Measurements from ENCODE around the gene PDE6C. TPM values are rescaled to one million over a fixed set of nuclear protein-coding genes. Genes with fewer than 3 reads are reported as not detected.

Gene PDE6C
- total and polyA plus RNA-seq, 12 donors = not detected

GRCh38 chr10:93702210-93703001 lies 90.1 kb downstream of the PDE6C start, which contains the start of gene FRA10AC1:
FRA10AC1 (minus strand) TSS chr10:93702592; CDS start chr10:93700106, 2,486 bp downstream.
- DNase-seq = peak; percentile 92 to 93
- H3K4me3 ChIP-seq = peak within 1 kb of the TSS; percentile 49 to 93 (median 70)
- WGBS, 2 donors = 0% methylated on average over 52 of the region's 52 CpGs
- TF ChIP-seq CTCF (IDR thresholded peaks at IDR 0.05) = peak in 7 of 9 donors; percentile 11 to 66 (median 51)
- peak; percentile 98 to 100 (median 98) for ATAC-seq
- intact Hi-C loops (cut with DNase I) = loop anchor here in 5 of 10 donors (5.0 to 10.0 kb wide), 2 partner anchors 112 to 115 kb away; no protein-coding TSS in a partner anchor
- H3K9me3 ChIP-seq = no peaks in the 10 kb centered on the region
- H3K4me1 ChIP-seq = peaks cover 0 to 27% (median 15%) of the 10 kb centered on the region in 9 donors
- H3K36me3 ChIP-seq = peaks cover 0 to 27% (median 19%) of the 10 kb centered on the region in 9 donors
- H3K27ac ChIP-seq = peak within 1 kb of the TSS; percentile 42 to 95 (median 85)
- no peaks in the 10 kb centered on the region for H3K27me3 ChIP-seq

- Histone ChIP-seq H3K27me3 (peaks cover 0 to 5% (median 0%) of the 10 kb centered on the region in 7 donors), H3K9me3 (no peaks in the 10 kb centered on the region), H3K4me1 (peaks cover 0 to 27% (median 15%) of the 10 kb centered on the region in 9 donors), H3K27ac (peak overlapping the region; percentile 42 to 95 (median 85)), H3K36me3 (peaks cover 0 to 21% (median 14%) of the 10 kb centered on the region in 9 donors), H3K4me3 (peak overlapping the region; percentile 49 to 93 (median 70))
- intact Hi-C loops (cut with DNase I) = loop anchor here in 5 of 10 donors (5.0 to 10.0 kb wide), 2 partner anchors 112 to 114 kb away; no protein-coding TSS in a partner anchor
- WGBS, 2 donors = 3 to 5% methylated on average over 12 of the region's 12 CpGs
- peak in 4 of 8 donors; percentile 10 to 55 (median 30) for ATAC-seq
- TF ChIP-seq CTCF (IDR thresholded peaks at IDR 0.05) = no peak
- DNase-seq = peak in 1 of 2 donors; percentile 4
These were observed 90.7 kb downstream of the PDE6C start for GRCh38 chr10:93703066-93703465.

GRCh38 chr10:93703841-93704240 lies 91.5 kb downstream of the PDE6C start:
- H3K27ac ChIP-seq = no peak overlapping the region
- WGBS, 2 donors = 81 to 82% methylated on average over 1 of the region's 1 CpG
- H3K27me3 ChIP-seq = peaks cover 0 to 8% (median 0%) of the 10 kb centered on the region in 7 donors
- peaks cover 0 to 27% (median 15%) of the 10 kb centered on the region in 9 donors for H3K4me1 ChIP-seq
- no peak for TF ChIP-seq CTCF (IDR thresholded peaks at IDR 0.05)
- peak overlapping the region in 2 of 10 donors; percentile 78 to 93 for H3K4me3 ChIP-seq
- peaks cover 0 to 13% (median 8%) of the 10 kb centered on the region in 9 donors for H3K36me3 ChIP-seq
- DNase-seq = no peak
- H3K9me3 ChIP-seq = no peaks in the 10 kb centered on the region
- ATAC-seq = no peak
- intact Hi-C loops (cut with DNase I) = loop anchor here in 5 of 10 donors (5.0 to 10.0 kb wide), 2 partner anchors 111 to 113 kb away; no protein-coding TSS in a partner anchor

- TF ChIP-seq CTCF (IDR thresholded peaks at IDR 0.05) = no peak
- 91 to 94% methylated on average over 5 of the region's 5 CpGs for WGBS, 2 donors
- ATAC-seq = no peak
- Histone ChIP-seq H3K36me3 (peaks cover 0 to 7% (median 2%) of the 10 kb centered on the region in 9 donors), H3K4me3 (no peak overlapping the region), H3K4me1 (peaks cover 0 to 27% (median 15%) of the 10 kb centered on the region in 9 donors), H3K9me3 (no peaks in the 10 kb centered on the region), H3K27me3 (peaks cover 0 to 8% (median 0%) of the 10 kb centered on the region in 7 donors), H3K27ac (no peak overlapping the region)
- intact Hi-C loops (cut with DNase I) = loop anchor here in 5 of 10 donors (5.0 to 10.0 kb wide), 2 partner anchors 110 to 113 kb away; no protein-coding TSS in a partner anchor
- no peak for DNase-seq
These were observed 92.1 kb downstream of the PDE6C start for GRCh38 chr10:93704451-93704850.

All from heart right ventricle (tissue), 16 donors.